Heart right ventricle (tissue), 16 donors: ENCODE data around the gene SSBP3. TPM values are rescaled to one million over a fixed set of nuclear protein-coding genes. Genes with fewer than 3 reads are reported as not detected.
"Not testable (repeated sequence)": the region's sequence is repeated elsewhere in the genome, so short reads cannot be mapped to it uniquely, and the experiment has no call there.

Source experiments
- ATAC-seq, 8 donors: fragments of 200-7000 bp; cut with Tn5 transposase; one replicate each; pipeline ENCODE4 v1.9.1; 2020; ENCODE audit warnings: mild to moderate bottlenecking in 8 of 8, moderate library complexity in 8 of 8, moderate number of reproducible peaks in 1 of 8
- DNase-seq, 2 donors: peaks; one replicate each; pipeline ENCODE4 v3.0.0-alpha.2; 2020
- H3K27ac ChIP-seq, 10 donors: fragments of 200-600 bp; sonication (generic) in 2 of 10; one replicate each; pipeline versions ENCODE4 v1.5.0 to v1.8.0; 2020 to 2022; ENCODE audit warnings: mild to moderate bottlenecking in 3 of 10
- H3K27me3 ChIP-seq, 7 donors: fragments of 200-600 bp; one replicate each; pipeline ENCODE4 v1.8.0; 2021 to 2022; ENCODE audit warnings: mild to moderate bottlenecking in 2 of 7
- H3K36me3 ChIP-seq, 9 donors: fragments of 200-600 bp; sonication (generic) in 1 of 9; one replicate each; pipeline versions ENCODE4 v1.5.0 to v1.8.0; 2020 to 2022; ENCODE audit warnings: mild to moderate bottlenecking in 2 of 9
- H3K4me1 ChIP-seq, 9 donors: fragments of 200-600 bp; sonication (generic) in 1 of 9; one replicate each; pipeline versions ENCODE4 v1.5.0 to v1.8.0; 2020 to 2022; ENCODE audit warnings: mild to moderate bottlenecking in 4 of 9
- H3K4me3 ChIP-seq, 10 donors: fragments of 200-600 bp; sonication (generic) in 2 of 10; one replicate each; pipeline versions ENCODE4 v1.5.0 to v1.8.0; 2020 to 2022; ENCODE audit warnings: mild to moderate bottlenecking in 7 of 10, moderate library complexity in 2 of 10
- H3K9me3 ChIP-seq, 11 donors: fragments of 200-600 bp in 10 of 11; sonication (generic) in 2 of 11; one replicate each; pipeline versions ENCODE4 v1.5.0 to v1.8.0; 2013 to 2022; ENCODE audit warnings: mild to moderate bottlenecking in 2 of 11, control low read depth in 1 of 11, moderate library complexity in 1 of 11
- CTCF ChIP-seq, 9 donors: fragments of 200-600 bp; sonication (generic) in 2 of 9; IDR thresholded peaks; one replicate each; pipeline versions ENCODE4 v1.5.0 to v1.8.0; 2021 to 2022; ENCODE audit warnings: antibody characterized with exemption in 9 of 9, mild to moderate bottlenecking in 5 of 9, moderate library complexity in 1 of 9
- WGBS, 2 donors: extraction: QIAGEN DNeasy Blood & Tissue Kit; methylation state at CpG; one replicate each; pipeline ENCODE4 v1.1.7; 2013; ENCODE audit warnings: inconsistent platforms in 1 of 2; 5-methylcytosine and 5-hydroxymethylcytosine counted together
- intact Hi-C, 10 donors: fragments of 100-400 bp; cut with DNase I; formaldehyde crosslinking; loops; one replicate each; pipeline versions ENCODE4 v1.11.1 to v1.14.2; 2022
- polyA plus RNA-seq, 2 donors: library from polyadenylated mRNA; stranded (reverse); fragments of 200-250 nt; gene quantifications; one replicate each; pipeline ENCODE4 v1.2.3, GENCODE V29; 2013
- total RNA-seq, 10 donors: library from RNA; stranded (reverse); fragmentation: NEBNext Ultra II Directional in 3 of 10; extraction: Animal tissue kit (Norgen Biotek cat#: 25700) in 3 of 10; gene quantifications; one replicate each; pipeline versions ENCODE4 v1.2.1 to v1.2.4, GENCODE V29; 2021 to 2023
- donor health status: Arrhythmogenic right ventricular cardiomyopathy.
- donor health status: ischemic (EF 13 %, LVEDD 7.1; RV severe dilation, severe dysfunction).
- donor health status: healthy with polysubstance abuse.
- donor health status: DM: no; HTN: yes; CAD: no.
- donor health status: DM: no; HTN: no; CAD: no.
- donor health status: ischemic (EF 25% LVEDD 6.9; RV normal size, moderate dysfunction).
- donor health status: ischemic (EF 25% LVEDD 5.7; RV mildly dilated, moderate dysfunction).
- donor health status: healthy.
- donor health status: DM: yes; HTN: yes; CAD: no.
- donor health status: Ischemic cardiomyopathy.
- donor health status: ischemic (EF 35%, LVEDD 5.7; RV mildly dilated, moderate dysfunction).
- donor health status: nonischemic (EF 11% LVEDD 7.7; RV severe dilation, severe dysfunction).
- donor health status: DM: yes; HTN: yes; CAD: no.
- donor health status: PGD.
- donor health status: ischemic (EF 29% LVEDD 5.4; RV normal size, mild dysfunction).
- donor health status: nonischemic (EF 23%, LVEDD 6.1; RV moderate dilation, normal function).

SSBP3 gene
- total and polyA plus RNA-seq, 12 donors = 17.6 to 71.9 (median 52.8) TPM

- peaks cover 0 to 75% (median 27%) of the 10 kb centered on the region in 9 donors for H3K4me1 ChIP-seq
- WGBS, 2 donors = 70 to 89% methylated on average over 4 of the region's 4 CpGs
These were observed 12.1 kb downstream of the SSBP3 start for GRCh38 chr1:54394104-54394503.

GRCh38 chr1:54392401-54392800 is 13.8 kb downstream of the SSBP3 start:
- intact Hi-C loops = loop anchor here in 1 of 10 donors (10.0 kb wide), 1 partner anchor 58 kb away; no protein-coding TSS in a partner anchor
- WGBS, 2 donors = 73 to 81% methylated on average over 3 of the region's 3 CpGs
- no peak for TF ChIP-seq CTCF (IDR thresholded peaks at IDR 0.05)
- no peak overlapping the region for H3K4me3 ChIP-seq
- H3K9me3 ChIP-seq = no peaks in the 10 kb centered on the region
- H3K27ac ChIP-seq = no peak overlapping the region
- ATAC-seq = no peak
- H3K27me3 ChIP-seq = no peaks in the 10 kb centered on the region
- peaks cover 0 to 72% (median 20%) of the 10 kb centered on the region in 9 donors for H3K4me1 ChIP-seq
- no peak for DNase-seq
- peaks cover 0 to 83% (median 4%) of the 10 kb centered on the region in 9 donors for H3K36me3 ChIP-seq

More at GRCh38 chr1:54394104-54394503, 12.1 kb downstream of the SSBP3 start:
- Histone ChIP-seq H3K4me3 (no peak overlapping the region), H3K27me3 (no peaks in the 10 kb centered on the region), H3K27ac (no peak overlapping the region), H3K36me3 (peaks cover 0 to 88% (median 15%) of the 10 kb centered on the region in 9 donors), H3K9me3 (no peaks in the 10 kb centered on the region)
- no peak for ATAC-seq
- DNase-seq = no peak
- intact Hi-C loops = loop anchor here in 1 of 10 donors (10.0 kb wide), 1 partner anchor 59 kb away; no protein-coding TSS in a partner anchor
- no peak for TF ChIP-seq CTCF (IDR thresholded peaks at IDR 0.05)

GRCh38 chr1:54391450-54392209 is 14.6 kb downstream of the SSBP3 start:
- Histone ChIP-seq H3K27me3 (no peaks in the 10 kb centered on the region), H3K4me3 (no peak overlapping the region), H3K4me1 (peaks cover 0 to 65% (median 20%) of the 10 kb centered on the region in 9 donors), H3K9me3 (no peaks in the 10 kb centered on the region), H3K27ac (no peak overlapping the region), H3K36me3 (peaks cover 0 to 77% (median 4%) of the 10 kb centered on the region in 9 donors)
- 77 to 82% methylated on average over 15 of the region's 15 CpGs for WGBS, 2 donors
- ATAC-seq = no peak
- intact Hi-C loops = loop anchor here in 1 of 10 donors (10.0 kb wide), 1 partner anchor 57 kb away; no protein-coding TSS in a partner anchor
- no peak for DNase-seq
- no peak for TF ChIP-seq CTCF (IDR thresholded peaks at IDR 0.05)

GRCh38 chr1:54390655-54391054 is 15.5 kb downstream of the SSBP3 start:
- Histone ChIP-seq H3K27me3 (no peaks in the 10 kb centered on the region), H3K4me3 (no peak overlapping the region), H3K4me1 (peaks cover 0 to 64% (median 20%) of the 10 kb centered on the region in 9 donors), H3K9me3 (no peaks in the 10 kb centered on the region), H3K27ac (peak overlapping the region in 1 of 10 donors; percentile 32), H3K36me3 (peaks cover 0 to 68% (median 4%) of the 10 kb centered on the region in 9 donors)
- intact Hi-C loops = loop anchor here in 1 of 10 donors (10.0 kb wide), 1 partner anchor 56 kb away; no protein-coding TSS in a partner anchor
- ATAC-seq (peak in 6 of 8 donors; percentile 36 to 82 (median 64)), DNase-seq (peak in 1 of 2 donors; percentile 35)
- TF ChIP-seq CTCF (IDR thresholded peaks at IDR 0.05) = peak in 1 of 9 donors; percentile 3
- WGBS, 2 donors = 81 to 88% methylated on average over 24 of the region's 24 CpGs

GRCh38 chr1:54389608-54390007 is 16.6 kb downstream of the SSBP3 start:
- H3K9me3 ChIP-seq, H3K4me3 ChIP-seq, H3K27ac ChIP-seq, DNase-seq, H3K27me3 ChIP-seq, ATAC-seq: not testable (repeated sequence)
- Histone ChIP-seq H3K4me1 (peaks cover 3 to 66% (median 31%) of the 10 kb centered on the region in 9 donors), H3K36me3 (peaks cover 0 to 59% (median 4%) of the 10 kb centered on the region in 9 donors)
- 98 to 99% methylated on average over 2 of the region's 2 CpGs for WGBS, 2 donors
- intact Hi-C loops = loop anchor here in 3 of 10 donors (5.0 to 10.0 kb wide), 3 partner anchors 55 to 77 kb away; no protein-coding TSS in a partner anchor
